ENCODE results near the gene CDK19. TPM values are rescaled to one million over a fixed set of nuclear protein-coding genes. Genes with fewer than 3 reads are reported as not detected.

Gene CDK19
- total RNA-seq, 1 donor from 2014 or later: 21.8 TPM

DNA sequence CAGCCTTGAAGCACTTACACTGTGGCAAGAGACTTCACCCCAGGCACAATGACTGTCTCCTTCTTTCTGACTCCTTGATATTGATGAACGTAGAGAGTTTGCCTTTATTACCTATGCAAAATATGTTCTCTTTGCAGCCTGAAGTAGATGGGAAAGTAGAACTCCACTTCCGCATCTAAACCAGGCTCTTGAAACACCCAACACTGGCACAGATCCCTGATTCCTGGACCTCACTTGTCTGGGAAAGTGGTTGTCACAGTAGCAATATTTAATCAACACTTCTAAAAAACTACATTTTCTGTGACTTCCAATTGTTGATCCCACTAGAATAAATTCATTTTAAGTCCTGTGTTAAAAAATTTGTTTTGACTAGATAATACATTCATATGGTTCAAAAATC, 143.1 kb downstream of the CDK19 start:
- H3K27me3 Mint-ChIP-seq (ENCODE audit: low read depth, unreplicated experiment): no peaks in the 10 kb centered on the region
- no peak for FAIRE-seq
- H3K9me3 Mint-ChIP-seq (ENCODE audit: unreplicated experiment): no peaks in the 10 kb centered on the region
- Histone ChIP-seq H2AFZ (ENCODE audit: low read depth, low read length) (no peak overlapping the region), H3K4me3 (ENCODE audit: insufficient read depth, low read depth, low read length) (no peak overlapping the region), H3K4me2 (ENCODE audit: low read length) (no peak overlapping the region), H3K27me3 (ENCODE audit: insufficient read depth, low read length) (no peaks in the 10 kb centered on the region), H3K27ac (ENCODE audit: low read depth, low read length) (no peak overlapping the region), H3K79me2 (ENCODE audit: insufficient read depth, low read length) (no peaks in the 10 kb centered on the region), H3K9me3 (ENCODE audit: insufficient read depth, low read depth, low read length) (no peaks in the 10 kb centered on the region), H3K36me3 (ENCODE audit: insufficient read depth, low read length) (no peaks in the 10 kb centered on the region), H4K20me1 (ENCODE audit: insufficient read depth, low read length) (no peaks in the 10 kb centered on the region), H3K4me1 (ENCODE audit: insufficient read depth, low read length) (no peaks in the 10 kb centered on the region), H3K9ac (ENCODE audit: low read length) (no peak overlapping the region)
- DNase-seq (ENCODE audit: low read depth): no peak
- TF ChIP-seq, protein P1, sequence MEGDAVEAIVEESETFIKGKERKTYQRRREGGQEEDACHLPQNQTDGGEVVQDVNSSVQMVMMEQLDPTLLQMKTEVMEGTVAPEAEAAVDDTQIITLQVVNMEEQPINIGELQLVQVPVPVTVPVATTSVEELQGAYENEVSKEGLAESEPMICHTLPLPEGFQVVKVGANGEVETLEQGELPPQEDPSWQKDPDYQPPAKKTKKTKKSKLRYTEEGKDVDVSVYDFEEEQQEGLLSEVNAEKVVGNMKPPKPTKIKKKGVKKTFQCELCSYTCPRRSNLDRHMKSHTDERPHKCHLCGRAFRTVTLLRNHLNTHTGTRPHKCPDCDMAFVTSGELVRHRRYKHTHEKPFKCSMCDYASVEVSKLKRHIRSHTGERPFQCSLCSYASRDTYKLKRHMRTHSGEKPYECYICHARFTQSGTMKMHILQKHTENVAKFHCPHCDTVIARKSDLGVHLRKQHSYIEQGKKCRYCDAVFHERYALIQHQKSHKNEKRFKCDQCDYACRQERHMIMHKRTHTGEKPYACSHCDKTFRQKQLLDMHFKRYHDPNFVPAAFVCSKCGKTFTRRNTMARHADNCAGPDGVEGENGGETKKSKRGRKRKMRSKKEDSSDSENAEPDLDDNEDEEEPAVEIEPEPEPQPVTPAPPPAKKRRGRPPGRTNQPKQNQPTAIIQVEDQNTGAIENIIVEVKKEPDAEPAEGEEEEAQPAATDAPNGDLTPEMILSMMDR (IDR thresholded peaks at IDR 0.05; ENCODE audit: insufficient read depth, low read depth, low read length): no peak
- no peak for TF ChIP-seq EZH2 (IDR thresholded peaks at IDR 0.05; ENCODE audit: insufficient read depth, low read length)
- H3K36me3 Mint-ChIP-seq (ENCODE audit: low read depth, unreplicated experiment): no peaks in the 10 kb centered on the region
- no peaks in the 10 kb centered on the region for H3K4me1 Mint-ChIP-seq (ENCODE audit: low read depth, unreplicated experiment)
- no peak overlapping the region for H3K4me3 Mint-ChIP-seq (ENCODE audit: unreplicated experiment)
- H3K27ac Mint-ChIP-seq (ENCODE audit: unreplicated experiment): no peak overlapping the region

DNA sequence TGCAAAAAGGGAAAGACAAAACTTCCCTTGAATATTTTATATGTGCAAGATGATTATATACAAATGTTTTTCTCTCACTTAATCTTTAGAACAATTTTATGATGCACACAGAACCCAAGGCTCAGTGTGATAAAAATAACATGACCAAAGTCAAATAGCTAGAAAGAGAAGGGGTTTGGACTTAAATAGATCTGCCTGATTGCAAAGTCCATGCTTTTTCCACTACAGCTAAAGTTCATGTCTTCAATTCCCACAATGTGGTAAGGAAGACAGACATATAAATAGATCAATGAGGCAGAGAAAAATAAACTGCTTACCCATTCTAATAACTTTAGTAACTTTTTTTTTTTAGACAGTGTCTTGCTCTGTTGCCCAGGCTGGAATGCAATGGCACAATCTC, 143.8 kb downstream of the CDK19 start:
- Histone ChIP-seq H3K27ac (ENCODE audit: low read depth, low read length) (no peak overlapping the region), H3K4me3 (ENCODE audit: insufficient read depth, low read depth, low read length) (no peak overlapping the region), H2AFZ (ENCODE audit: low read depth, low read length) (no peak overlapping the region), H3K4me1 (ENCODE audit: insufficient read depth, low read length) (no peaks in the 10 kb centered on the region), H3K4me2 (ENCODE audit: low read length) (no peak overlapping the region), H3K79me2 (ENCODE audit: insufficient read depth, low read length) (no peaks in the 10 kb centered on the region), H3K9me3 (ENCODE audit: insufficient read depth, low read depth, low read length) (no peaks in the 10 kb centered on the region), H3K36me3 (ENCODE audit: insufficient read depth, low read length) (no peaks in the 10 kb centered on the region), H3K9ac (ENCODE audit: low read length) (no peak overlapping the region), H4K20me1 (ENCODE audit: insufficient read depth, low read length) (no peaks in the 10 kb centered on the region), H3K27me3 (ENCODE audit: insufficient read depth, low read length) (no peaks in the 10 kb centered on the region)
- H3K27ac Mint-ChIP-seq (ENCODE audit: unreplicated experiment): no peak overlapping the region
- TF ChIP-seq EZH2 (IDR thresholded peaks at IDR 0.05; ENCODE audit: insufficient read depth, low read length): no peak
- TF ChIP-seq, protein P1 (IDR thresholded peaks at IDR 0.05; ENCODE audit: insufficient read depth, low read depth, low read length): no peak
- no peak for FAIRE-seq
- H3K36me3 Mint-ChIP-seq (ENCODE audit: low read depth, unreplicated experiment): no peaks in the 10 kb centered on the region
- no peak overlapping the region for H3K4me3 Mint-ChIP-seq (ENCODE audit: unreplicated experiment)
- H3K4me1 Mint-ChIP-seq (ENCODE audit: low read depth, unreplicated experiment): no peaks in the 10 kb centered on the region
- no peaks in the 10 kb centered on the region for H3K27me3 Mint-ChIP-seq (ENCODE audit: low read depth, unreplicated experiment)
- H3K9me3 Mint-ChIP-seq (ENCODE audit: unreplicated experiment): no peaks in the 10 kb centered on the region
- DNase-seq (ENCODE audit: low read depth): no peak

DNA sequence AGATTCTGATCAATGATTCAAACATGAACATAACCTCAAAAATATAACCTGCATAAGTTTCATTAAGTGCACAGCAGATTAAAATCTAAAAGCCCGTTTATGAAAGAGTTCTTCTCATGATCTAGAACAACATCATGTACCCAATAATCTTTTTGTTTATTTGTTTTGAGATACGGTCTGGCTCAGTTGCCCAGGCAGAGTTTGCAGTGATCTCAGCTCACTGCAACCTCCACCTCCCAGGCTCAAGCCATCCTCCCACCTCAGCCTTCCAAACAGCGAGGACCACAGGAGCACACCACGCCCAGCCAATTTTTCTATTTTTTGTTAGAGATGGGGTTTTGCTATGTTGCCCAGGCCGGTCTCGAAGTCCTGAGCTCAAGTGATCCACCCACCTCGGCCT, 149.7 kb downstream of the CDK19 start:
- no peak for FAIRE-seq
- no peaks in the 10 kb centered on the region for H3K4me1 ChIP-seq (ENCODE audit: insufficient read depth, low read length)
- H3K79me2 ChIP-seq (ENCODE audit: insufficient read depth, low read length): no peaks in the 10 kb centered on the region
- H3K27me3 ChIP-seq (ENCODE audit: insufficient read depth, low read length): no peaks in the 10 kb centered on the region
- no peaks in the 10 kb centered on the region for H3K9me3 ChIP-seq (ENCODE audit: insufficient read depth, low read depth, low read length)
- DNase-seq (ENCODE audit: low read depth): no peak
- no peaks in the 10 kb centered on the region for H3K36me3 ChIP-seq (ENCODE audit: insufficient read depth, low read length)
- Mint-ChIP-seq H3K27me3 (ENCODE audit: low read depth, unreplicated experiment) (no peaks in the 10 kb centered on the region), H3K4me3 (ENCODE audit: unreplicated experiment) (no peak overlapping the region), H3K9me3 (ENCODE audit: unreplicated experiment) (no peaks in the 10 kb centered on the region), H3K27ac (ENCODE audit: unreplicated experiment) (no peak overlapping the region), H3K4me1 (ENCODE audit: low read depth, unreplicated experiment) (peaks cover 9% of the 10 kb centered on the region), H3K36me3 (ENCODE audit: low read depth, unreplicated experiment) (no peaks in the 10 kb centered on the region)
- no peak overlapping the region for H3K27ac ChIP-seq (ENCODE audit: low read depth, low read length)
- no peak overlapping the region for H3K9ac ChIP-seq (ENCODE audit: low read length)
- H2AFZ ChIP-seq (ENCODE audit: low read depth, low read length): no peak overlapping the region
- H4K20me1 ChIP-seq (ENCODE audit: insufficient read depth, low read length): no peaks in the 10 kb centered on the region
- TF ChIP-seq, protein P1 (IDR thresholded peaks at IDR 0.05; ENCODE audit: insufficient read depth, low read depth, low read length): no peak
- TF ChIP-seq EZH2 (IDR thresholded peaks at IDR 0.05; ENCODE audit: insufficient read depth, low read length): no peak
- H3K4me3 ChIP-seq (ENCODE audit: insufficient read depth, low read depth, low read length): no peak overlapping the region
- H3K4me2 ChIP-seq (ENCODE audit: low read length): no peak overlapping the region

All from astrocyte (in vitro differentiated cells and primary cell).